NOMO-1 (cell line): ENCODE results near the gene FHIT.

ENCODE experiments used
- DNase-seq, 2 experiments: peaks; one replicate each; lab custom pipeline; 2025; ENCODE audit not compliant: unreplicated experiment in 2 of 2; lab: John Stamatoyannopoulos, UW

Gene FHIT

DNA sequence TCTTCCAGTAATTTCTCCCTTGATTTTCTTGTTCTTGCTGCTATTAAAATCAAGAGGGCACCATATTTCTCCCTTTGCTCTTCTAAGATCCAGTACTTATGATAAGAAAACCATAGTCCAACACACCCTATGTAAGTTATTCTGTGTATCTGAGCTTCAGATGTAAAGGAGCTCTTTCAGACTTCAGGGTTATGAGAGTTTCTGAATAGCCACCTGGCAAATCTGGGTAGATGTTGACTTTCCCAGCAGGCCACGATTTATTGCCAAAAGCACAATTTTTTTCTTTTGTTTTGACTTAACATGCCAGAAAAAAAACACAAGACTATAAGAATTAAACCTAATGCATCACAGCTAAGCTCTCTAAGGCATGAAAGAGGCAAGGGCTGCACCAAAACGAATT is 1045.0 kb downstream of the FHIT start:
- no peak for DNase-seq

DNA sequence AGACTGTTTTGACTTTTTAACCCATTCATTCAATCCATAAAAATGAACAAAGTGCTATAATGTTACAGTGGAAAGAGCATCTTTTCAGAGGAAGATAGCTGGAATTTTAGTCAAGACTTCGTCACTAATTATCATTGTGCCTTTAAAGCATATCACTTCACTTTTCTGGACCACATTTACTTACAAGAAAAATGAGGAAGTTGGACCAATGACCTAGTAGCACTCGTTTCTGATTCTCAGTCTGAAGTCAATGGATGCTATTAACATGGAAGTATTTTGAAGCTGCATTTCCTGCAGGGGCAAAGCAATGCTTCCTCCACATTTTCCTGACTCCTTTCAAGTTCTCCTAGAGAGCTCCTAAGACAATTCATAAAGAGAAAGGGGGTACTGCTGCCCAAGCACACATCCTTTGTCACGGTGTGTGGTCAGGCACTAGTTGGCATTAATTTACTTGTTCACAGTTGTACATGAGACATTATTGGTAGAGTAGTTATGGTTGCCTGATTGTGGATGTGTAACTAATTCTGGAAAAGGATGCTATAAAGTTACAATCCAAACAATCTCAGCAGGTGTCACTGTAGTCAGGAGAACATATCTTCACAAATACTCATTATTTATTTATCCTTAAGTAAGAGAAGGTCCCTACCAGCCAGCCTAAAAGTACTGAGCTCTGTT is 1049.1 kb downstream of the FHIT start:
- peak in 1 of 2 experiments; percentile 46 for DNase-seq

DNA sequence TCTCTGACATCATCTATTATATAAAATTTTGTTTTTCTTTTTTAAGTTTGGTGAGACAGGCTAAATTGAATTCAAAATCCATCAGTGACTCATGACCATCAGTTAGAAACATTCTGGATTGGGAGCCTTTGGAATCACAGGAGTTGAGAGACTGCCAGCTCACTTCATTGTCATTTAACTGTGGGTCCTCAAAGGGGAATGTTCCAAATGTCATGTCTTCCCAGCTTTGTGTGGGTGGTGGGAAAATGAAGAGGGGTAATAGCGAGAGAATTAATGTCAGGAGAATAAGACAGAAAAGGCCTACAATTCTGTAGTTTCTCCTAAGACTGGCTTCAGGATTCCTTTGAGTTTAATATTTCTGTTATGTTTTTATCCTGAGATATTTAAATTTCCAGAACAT is 1051.9 kb downstream of the FHIT start:
- no peak for DNase-seq

DNA sequence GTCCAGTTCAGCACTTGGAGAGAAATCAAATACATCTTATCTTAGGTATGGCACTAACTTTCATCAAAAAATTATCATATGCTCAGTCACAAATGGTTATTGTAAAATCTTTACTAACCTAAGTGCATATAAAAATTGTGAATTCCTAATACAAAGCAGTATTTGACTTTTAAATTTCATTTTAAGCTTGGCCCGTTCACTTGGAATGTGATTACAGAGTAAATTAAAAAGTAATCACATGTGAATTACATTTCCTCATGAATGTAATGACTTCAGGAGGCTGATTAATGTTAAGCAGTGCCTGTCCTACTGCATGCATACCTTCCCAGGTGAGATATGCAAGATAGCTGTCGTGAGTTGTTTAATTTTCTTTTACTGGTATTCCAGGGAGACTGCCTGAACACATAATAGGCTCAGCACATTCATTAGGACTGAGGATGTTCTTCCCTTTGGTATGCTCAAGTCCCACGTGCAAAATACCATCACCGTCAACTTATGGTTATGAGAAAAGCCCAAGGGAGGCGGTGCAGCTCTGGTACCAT is 1053.0 kb downstream of the FHIT start:
- DNase-seq, result no peak

DNA sequence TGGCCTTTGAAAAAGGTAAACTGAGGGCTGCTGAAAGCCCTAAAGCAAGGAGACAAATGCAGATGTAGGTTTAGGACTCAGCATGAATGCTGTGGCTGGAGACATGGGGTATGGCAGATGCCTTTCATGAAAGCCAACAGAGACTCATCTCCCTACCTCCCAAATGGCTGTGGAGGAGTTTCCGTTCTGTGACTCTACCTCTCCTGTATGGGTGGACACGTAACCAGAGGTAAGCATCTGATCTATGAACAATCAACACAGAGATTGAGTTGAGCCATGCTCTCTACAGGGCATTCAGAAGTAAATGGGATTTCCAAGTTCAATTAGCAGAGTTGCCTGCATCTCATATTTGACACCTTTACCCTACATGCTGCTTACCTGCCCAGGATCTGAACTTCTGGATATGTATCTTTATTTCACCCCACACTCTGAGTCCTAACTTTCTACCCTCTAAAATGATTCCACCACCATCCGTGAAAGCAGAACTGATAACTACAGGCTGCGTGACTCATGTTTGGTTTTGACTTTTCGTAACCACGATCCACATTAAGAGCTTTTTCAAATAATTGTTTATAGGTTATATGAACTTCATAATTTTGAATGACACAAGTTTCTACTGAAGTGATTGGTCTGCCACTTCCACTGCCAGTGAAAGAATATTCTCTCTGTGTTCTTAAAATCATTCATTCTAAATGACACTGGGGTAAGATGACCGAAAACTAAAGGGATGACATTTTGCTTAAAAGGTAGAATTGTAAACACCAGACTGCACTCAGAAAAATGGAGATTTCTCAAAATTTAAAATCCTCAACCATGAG is 1058.7 kb downstream of the FHIT start:
- peak; percentile 68 to 90 for DNase-seq

DNA sequence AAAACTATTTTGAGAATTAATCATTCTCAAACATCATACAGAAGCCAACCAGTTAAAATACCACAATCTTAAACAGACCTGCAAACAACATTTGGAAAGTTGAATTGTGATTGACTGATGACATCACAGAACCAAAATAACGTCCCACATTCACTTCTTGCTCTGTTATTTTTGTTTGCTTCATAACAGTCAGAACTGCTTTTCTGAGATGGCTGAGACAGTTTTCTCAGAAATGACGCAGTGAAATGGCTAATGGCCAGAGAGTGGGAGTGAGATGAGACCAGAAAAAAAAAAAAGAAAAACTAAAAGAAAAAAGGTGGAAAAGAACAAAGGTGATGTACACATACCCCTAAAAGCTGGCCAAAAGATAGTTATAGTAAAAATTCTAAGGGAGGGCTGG is 1061.2 kb downstream of the FHIT start:
- no peak for DNase-seq

DNA sequence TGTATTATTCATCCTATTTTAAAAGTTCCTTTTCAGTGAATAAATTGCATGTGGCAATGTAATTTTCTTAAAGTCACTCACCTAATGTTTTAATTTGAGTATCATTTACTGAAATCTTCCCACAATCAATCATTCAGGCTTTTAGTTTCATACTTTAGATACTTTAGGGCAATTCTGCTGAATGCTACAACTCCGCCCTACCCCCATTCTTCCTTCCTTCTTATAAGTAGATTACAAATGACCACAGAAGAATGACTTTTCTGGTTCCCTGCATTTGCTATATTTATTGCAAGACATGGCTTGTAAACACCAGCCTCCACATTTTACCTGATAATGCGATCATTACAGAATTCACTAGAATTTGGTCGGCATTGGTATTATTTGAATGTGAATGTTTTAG is 1061.9 kb downstream of the FHIT start:
- DNase-seq, result peak; percentile 3 to 54

DNA sequence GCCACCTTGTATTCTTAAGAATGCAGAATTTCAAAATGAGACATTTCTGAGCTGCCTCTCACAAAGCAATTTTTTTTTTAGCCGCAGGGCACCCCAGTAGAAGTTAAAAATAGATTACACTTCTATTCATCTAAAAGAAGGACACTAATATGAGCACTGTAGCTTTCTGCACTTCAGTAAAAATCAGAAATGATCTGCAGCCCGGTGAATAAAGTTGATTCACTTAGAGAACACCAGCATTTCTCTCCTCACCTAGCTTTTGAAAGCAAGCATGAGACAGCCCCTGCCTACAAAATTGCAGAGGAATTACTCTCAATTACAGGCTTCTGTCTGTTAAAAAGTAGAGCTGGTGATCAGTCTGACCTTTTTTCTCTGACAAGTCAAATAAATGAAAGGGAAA is 1062.4 kb downstream of the FHIT start:
- DNase-seq, result peak in 1 of 2 experiments; percentile 18

DNA sequence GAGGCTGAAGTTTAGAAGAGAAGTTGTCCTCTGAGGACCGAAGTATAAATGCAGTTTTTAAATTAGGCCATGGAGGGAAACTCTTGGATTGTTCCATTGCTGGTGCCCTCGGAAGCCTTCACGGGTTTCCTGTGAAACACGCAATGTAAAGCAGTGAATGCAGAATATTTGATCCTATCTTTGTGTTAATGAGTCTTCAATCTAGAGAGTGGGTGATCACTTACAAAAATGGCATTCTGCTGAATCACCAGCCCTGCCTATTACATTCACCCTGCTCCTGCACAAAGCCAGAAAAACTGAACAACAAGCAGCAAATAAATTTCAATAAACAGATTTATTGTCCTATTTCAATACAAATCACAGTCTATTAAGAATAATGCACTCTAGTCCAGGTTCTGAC is 1063.9 kb downstream of the FHIT start:
- no peak for DNase-seq

DNA sequence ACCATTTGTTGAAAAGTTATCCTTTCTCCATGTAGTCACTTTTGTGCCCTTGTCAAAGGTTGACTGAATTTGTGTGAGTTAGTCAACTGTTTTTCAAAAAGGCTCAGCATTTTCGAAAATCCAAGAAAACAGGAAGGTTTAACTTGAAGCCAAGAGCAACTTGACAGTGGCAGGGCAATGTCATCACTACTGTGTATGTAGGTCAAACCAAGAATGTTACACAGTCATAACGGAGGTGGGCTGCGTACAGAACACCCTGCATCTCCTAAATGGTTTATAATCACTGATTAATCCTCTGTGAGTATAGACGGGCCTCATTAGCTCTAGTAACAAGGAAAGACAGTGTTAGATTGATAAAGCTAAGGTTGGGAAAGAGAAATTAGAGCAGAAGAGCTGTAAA is 1064.9 kb downstream of the FHIT start:
- no peak for DNase-seq

DNA sequence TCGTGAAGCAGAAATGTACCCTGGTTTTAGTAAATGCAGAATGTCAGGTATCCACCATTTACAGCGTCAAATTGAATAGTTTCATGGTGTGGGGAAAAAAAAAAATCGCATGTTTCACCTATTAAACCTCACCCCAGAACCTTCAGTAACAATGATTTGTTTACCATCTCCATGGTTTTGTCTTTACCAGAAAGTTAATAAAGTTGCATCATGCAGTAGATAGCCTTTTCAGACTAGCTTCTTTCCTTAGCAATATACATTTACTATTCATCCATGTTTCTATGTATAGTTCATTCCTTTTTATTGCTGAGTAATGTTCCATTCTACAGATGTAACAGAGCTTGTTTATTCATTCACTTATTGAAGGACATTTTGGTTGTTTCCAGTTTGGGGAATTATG is 1066.1 kb downstream of the FHIT start:
- DNase-seq, result no peak

DNA sequence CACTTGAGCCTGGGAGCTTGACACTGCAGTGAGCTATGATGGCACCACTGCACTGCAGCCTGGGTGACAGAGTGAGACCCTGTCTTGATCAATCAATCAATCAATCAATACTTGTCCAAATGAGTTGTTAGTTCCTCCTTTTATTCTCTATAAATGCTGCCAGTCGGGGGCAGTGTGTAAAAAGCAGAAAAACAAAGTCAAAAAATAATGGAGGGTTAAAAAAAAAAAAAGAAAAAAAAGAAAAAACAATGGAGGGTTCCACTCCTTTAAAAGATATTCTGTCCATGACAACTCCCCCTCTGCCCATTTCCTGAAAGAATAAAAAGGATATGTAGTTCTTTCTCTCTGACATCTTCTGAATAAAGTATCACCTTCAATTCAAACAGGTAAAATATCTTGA is 1068.6 kb downstream of the FHIT start:
- DNase-seq, result no peak

DNA sequence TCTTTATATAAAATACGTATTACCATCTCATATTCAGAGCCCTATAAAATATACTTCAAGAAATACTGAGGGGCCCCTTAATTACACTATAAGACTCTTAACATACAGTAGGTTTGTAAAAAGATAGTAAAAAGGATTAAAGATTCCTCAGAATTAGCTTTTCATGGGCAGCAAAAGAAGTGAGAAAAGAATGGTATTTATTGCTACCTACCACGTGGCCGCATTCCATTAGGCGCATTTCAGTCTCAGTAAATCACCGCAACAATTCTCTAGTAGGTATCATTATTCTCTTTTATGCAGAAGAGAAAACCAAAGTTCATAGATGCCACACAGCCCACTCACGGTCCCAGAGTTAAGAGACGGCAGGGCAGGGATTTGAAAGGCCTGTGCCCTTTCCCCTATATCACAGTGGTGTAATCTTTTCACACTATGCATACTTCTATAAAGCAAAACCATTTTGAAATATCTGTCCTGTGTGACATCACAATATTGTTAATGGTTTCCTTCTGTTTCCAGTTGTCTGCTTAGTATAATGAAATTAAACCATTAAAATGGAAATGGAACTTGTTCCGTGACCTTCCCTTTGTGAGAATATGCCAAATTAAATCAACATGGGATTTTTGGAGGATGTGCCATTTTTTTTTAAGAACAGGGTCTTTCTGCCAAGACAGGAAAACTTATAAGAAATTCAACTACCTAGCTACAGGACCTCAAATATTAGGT is 1072.2 kb downstream of the FHIT start:
- no peak for DNase-seq

DNA sequence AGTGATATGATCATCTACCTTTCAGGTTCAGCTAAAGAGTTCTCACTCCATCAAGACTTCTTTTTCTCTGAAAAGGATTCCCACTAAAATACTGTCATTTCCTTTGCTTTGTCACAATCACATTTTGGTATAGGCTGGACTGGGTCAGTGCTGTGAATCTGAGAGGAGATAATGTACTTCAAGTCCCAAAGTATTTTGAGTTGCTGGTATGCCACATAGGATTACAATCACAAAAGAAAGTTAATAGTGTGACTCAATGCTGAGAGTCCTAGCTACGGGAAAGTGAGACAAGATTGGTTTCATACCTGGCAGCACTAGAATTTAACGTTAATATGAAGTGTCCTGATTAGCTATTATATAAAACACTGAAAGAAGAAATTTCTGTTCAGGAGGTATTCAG is 1073.5 kb downstream of the FHIT start:
- no peak for DNase-seq

DNA sequence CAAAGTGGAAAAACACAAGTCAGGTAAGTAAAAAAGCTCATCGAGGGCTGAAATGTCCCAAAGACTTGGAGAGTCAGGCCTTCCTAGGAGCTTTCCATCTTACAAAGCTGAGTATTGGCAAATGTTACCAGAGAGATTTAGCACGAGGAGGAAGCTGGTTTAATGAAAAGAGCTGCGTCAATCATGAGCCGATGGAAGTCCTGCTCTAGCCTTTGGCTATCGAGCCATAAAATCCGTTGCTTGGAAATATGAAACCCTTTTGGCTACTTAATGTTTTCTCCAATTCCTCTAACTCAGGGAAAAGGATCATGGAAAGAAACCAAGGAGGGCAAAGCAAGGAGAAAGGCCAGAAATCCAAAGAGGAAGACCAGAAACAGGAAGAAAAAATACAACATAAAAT is 1074.6 kb downstream of the FHIT start:
- no peak for DNase-seq

DNA sequence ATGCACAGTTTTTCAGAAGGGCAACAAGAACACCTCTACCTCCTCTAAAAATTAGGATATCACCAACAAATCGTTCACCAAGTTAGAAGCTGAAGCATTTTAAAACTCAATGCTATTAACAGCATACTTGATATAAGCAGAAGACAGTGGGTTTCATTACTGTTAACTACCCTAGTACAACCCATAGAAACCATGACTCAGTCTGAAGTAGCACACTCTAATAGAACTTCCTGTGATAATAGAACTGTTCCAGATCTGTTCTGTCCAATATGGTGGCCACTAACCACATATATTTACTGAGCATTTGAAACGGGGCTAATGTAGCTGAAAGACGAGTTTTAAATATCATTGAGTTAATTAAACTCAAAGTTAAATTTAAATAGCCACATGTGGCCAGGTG is 1075.6 kb downstream of the FHIT start:
- DNase-seq, result no peak

DNA sequence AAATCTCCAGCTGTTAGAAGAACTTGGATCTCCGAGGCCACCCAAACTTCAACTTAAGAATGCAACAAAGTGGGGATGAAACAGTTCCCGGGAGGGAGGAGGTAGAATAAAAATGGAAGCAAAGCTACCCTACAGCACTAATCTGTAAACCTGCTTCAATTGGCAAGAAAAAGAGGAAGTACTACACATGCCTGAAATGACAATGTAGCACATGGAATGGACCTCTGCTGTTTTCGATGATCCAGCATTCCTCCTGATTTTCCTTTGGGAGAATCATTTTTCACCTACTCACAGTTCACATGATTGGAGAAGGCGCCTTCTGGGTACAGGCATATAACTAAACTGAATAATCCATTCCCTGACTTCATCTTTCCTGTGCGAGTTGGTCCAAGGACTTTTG is 1081.5 kb downstream of the FHIT start:
- DNase-seq, result peak in 1 of 2 experiments; percentile 33

DNA sequence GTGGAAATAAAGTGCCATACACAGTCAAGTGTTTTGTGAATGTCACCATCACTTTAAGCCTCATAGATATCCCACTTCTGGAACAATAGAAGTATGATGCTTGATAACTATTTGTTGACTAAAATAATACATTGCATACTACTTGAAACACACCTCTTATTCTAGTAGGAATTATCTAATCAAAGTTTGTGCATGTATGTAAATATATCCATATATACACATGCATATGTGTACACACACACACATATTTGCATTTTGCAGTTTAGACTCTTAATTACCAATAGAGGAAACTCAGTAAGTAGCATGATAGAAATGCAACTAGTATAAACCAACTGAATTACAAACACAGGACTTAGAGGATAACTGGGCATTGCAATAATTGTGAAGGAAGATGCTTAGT is 1084.1 kb downstream of the FHIT start:
- DNase-seq, result no peak

DNA sequence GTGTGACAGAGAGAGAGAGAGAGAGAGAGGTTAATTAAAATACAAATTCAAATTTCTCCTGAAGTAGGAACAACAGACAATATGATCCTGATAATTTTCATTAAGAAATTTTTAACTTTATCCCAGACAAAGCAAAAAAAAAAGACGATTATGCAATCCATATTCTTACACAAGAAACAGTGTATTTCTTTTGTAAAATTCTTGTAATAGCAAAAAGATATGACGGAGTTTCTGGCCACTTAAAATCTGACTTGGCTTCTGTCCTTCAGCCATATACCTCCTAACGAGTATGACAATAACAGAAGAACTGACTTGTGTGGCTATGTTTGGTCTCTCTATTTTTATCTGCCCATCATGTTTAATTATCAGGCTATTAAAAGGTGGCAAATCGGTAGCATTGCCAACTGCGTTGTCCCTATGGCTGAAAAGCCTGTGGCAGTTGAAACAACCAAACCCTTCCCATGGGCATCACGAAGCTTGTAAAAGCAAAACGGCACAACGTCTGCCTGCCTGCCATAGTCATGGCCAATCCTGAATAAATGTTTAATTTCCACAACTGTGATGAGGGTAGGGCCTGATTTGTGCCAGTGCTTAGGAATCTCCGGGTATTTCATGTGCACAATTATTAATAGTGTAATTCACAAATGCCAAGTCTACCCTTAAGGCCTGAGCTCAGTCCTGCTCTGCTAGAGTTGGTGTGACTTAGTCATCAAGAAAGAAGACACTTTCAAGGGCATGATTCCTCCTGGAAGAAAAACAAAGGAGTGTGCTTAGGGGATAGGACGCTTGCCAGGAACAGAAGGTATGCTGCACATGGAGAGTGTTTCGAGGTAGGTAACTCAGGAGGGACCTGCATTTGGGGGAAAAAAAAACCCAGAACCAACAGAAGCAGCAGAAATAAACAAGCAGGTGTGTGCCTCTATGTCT is 1090.2 kb downstream of the FHIT start:
- DNase-seq, result no peak

DNA sequence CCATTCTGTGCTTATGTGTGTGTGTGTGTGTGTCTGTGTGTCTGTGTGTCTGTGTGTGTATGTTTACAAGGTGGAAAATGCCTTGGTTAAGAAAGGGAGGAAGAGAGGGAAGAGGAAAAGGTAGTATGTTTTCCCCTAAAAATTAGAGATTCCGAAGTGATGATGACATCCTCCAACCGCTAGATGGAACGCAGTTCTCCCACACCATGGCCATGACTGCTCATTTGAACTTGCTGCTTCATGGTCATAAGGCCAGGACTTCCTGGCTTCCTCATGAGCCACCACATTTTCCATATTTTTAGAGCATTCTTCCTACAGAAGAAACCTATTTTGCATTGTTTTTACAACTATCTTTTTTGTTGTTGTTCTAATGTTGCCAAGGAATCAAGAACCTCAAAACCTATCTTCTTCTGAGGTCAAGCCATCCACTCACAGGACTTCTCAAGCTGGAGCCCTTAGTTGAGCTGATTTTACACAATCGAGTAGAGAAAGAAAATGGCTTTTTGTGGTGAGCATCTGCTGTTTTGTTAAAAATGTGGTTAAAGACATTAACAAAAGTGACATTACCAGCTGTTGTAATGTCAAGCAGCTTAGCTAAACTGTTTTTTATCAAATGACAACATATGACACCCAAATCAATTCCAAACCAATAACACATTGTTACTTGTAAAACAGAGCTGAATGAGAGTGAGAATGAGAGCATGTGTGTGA is 1091.0 kb downstream of the FHIT start:
- peak in 1 of 2 experiments; percentile 20 for DNase-seq
